ENCODE results near the gene ARID2. TPM values are rescaled to one million over a fixed set of nuclear protein-coding genes. Genes with fewer than 3 reads are reported as not detected.

ARID2 gene
- total RNA-seq, 1 donor from 2014 or later = 41.8 TPM

DNA sequence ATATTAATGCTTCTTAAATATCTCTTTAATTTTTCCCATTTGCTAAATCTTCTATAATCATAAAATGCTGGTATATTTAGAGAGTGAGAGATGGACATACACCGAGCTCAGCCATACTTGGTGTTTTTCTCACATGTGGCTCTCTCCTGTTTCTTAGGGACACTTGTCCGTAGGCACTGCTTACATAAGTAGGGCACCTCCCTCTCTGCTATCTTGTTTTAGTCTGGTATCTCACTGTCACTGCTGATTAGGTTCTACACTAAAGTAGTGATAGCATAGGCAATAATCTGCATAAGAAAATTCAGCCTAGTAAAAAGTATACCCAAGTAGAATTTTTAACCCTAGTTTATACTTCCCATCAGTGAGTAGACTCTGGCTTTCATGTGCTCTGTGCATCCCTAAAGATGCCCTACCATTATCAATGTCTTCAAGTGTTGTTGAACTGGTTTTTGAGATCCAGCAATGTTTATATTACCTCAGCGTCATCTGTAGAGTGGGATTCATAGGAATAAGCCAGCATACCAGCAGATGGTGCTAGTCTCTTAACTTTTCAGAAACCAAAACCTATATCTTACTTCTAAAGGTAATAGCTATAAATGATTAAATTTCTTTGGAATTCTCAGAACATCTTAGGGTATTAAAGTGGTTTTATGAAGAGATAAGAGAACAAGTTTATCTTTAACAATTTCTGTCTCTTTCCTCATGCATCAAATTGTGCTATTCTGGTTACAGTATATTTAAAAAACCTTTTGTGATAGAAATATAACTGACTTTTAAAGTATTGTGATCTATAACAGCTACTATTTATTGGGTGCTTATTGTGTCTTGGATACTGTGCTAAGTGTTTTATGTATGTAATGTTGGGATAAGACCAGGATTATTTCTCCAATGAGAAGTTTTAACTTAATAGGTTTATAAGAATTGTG is 32.9 kb downstream of the ARID2 start:
- peak; percentile 69 for DNase-seq (ENCODE audit: low read depth)

GRCh38 chr12:45763381-45763780 is 33.9 kb downstream of the ARID2 start:
- DNase-seq (ENCODE audit: low read depth) = no peak

- DNase-seq (ENCODE audit: low read depth) = no peak
Measured at GRCh38 chr12:45768194-45768593, 38.7 kb downstream of the ARID2 start.

DNA sequence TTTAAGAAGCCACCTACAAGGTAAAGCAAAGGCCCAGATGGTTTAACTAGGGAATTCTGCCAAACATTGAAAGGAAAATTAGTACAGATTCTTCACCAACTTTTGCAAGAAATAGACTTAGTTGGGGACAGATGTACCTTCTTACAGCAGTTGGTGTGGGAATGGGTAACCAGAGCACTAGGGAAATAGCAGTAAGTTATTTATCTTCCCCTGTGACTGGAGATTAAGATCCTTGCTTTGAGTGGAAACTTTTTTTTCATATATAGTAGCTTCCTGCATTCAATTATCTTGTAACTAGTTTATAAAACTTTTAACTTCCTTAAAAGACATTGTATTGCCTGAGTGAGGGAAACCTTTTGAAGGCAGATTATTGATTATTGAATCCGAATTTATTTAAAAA is 44.2 kb downstream of the ARID2 start:
- no peak for DNase-seq (ENCODE audit: low read depth)

- no peak for DNase-seq (ENCODE audit: low read depth)
Measured at GRCh38 chr12:45774508-45775162, 45.1 kb downstream of the ARID2 start.

DNA sequence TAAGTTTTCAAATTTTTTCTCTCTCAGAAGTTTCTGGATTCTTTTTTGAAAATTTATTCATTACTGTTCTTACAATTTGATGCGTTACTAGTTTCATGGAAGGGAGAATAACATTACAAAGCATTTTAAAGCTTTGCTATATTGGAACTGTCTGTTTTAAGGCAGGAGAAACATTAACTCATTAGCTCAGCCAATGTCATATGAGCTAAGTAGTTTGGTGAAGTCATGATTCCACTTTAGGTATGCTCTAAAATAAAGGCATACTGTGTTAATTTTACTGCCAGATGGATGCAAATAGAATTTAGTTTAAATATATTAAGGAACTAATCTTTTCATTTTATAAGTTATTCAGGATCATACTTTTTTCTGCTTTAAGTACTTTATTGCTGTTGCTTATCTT is 46.0 kb downstream of the ARID2 start:
- DNase-seq (ENCODE audit: low read depth) = peak; percentile 19

DNA sequence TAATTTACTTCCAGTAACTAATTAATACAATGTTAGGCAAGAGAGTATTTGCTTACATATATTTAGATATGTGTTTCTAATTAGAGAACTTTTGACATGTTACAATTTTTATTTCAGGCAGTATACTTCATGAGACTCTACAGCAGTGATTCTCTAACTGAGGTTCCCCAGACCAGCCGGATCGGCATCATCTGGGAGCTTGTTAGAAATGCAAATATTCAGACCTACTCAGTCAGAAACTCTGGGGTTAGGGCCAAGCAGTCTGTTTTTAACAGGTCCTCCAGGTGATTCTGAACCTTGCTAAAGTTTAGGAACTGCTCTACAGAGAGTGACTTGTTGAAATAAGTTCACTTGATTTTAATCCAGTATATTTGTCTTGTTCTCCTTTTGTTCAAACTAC is 46.5 kb downstream of the ARID2 start:
- DNase-seq (ENCODE audit: low read depth) = peak; percentile 22

- peak; percentile 78 for DNase-seq (ENCODE audit: low read depth)
Measured at GRCh38 chr12:45779936-45780335, 50.4 kb downstream of the ARID2 start.

- no peak for DNase-seq (ENCODE audit: low read depth)
Measured at GRCh38 chr12:45781080-45781479, 51.6 kb downstream of the ARID2 start.

- DNase-seq (ENCODE audit: low read depth) = no peak
Measured at GRCh38 chr12:45785315-45785714, 55.8 kb downstream of the ARID2 start.

GRCh38 chr12:45789025-45789424 is 59.5 kb downstream of the ARID2 start:
- DNase-seq (ENCODE audit: low read depth) = no peak

DNA sequence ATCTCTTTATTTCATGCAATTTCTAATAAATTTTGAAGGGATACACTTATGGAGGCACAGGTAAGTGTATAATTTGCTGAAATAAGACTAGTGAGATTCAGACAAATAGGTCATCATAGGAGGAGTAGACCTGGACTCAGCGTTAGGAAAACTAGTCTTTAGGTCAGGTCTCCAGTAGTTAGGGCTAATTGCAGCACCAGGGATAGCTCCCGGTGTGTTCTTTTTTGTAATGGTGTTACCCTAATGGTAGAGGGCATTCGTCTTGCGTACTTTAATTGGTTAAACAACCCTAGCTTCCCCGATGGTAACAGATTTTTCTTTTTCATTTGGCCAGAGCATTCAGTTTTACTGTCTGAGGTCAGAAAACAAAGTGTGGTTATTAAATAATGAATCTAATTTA is 64.9 kb downstream of the ARID2 start:
- no peak for DNase-seq (ENCODE audit: low read depth)

GRCh38 chr12:45801625-45802024 is 72.1 kb downstream of the ARID2 start:
- DNase-seq (ENCODE audit: low read depth) = no peak

GRCh38 chr12:45803111-45803510 is 73.6 kb downstream of the ARID2 start:
- no peak for DNase-seq (ENCODE audit: low read depth)

DNA sequence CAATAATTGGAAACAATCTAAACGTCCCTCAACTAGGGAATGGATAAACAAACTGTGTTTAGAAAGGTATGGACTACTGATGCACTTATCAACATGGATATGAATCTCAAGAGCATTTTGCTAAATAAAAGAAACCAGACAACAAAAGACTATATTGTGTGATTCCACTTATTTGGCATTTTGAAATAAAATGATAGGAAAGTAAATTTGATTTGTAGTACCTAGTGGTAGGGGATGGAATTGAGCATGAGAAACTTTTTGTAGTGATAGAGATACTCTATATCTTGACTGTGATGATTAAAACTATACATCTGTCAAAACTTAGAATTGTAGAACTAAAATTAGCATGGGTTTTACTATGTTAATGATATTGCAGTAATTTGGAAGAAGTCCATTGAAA is 87.1 kb downstream of the ARID2 start:
- no peak for DNase-seq (ENCODE audit: low read depth)

DNA sequence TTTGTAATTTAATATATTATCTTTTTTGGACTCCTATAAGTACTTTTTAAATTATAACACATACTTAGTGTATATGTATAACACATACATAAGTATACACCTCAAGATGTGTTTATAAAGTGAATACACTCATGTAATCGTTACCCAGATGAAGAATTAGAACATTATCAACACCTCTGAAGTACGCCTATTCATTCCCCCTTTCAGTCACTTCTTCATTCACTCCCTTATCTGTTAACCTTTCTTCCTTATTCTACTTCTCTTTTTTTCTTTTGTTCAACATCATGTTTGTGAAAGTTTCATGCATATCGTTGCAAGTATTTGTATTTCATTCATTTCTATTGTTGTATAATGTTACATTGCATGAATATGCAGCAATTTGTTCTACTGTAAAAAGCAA is 98.5 kb downstream of the ARID2 start:
- DNase-seq (ENCODE audit: low read depth) = no peak

GRCh38 chr12:45828402-45828801 is 98.9 kb downstream of the ARID2 start:
- no peak for DNase-seq (ENCODE audit: low read depth)

GRCh38 chr12:45831590-45831989 is 102.1 kb downstream of the ARID2 start:
- no peak for DNase-seq (ENCODE audit: low read depth)

- no peak for DNase-seq (ENCODE audit: low read depth)
Measured at GRCh38 chr12:45833401-45833800, 103.9 kb downstream of the ARID2 start.

- no peak for DNase-seq (ENCODE audit: low read depth)
Measured at GRCh38 chr12:45834809-45835208, 105.3 kb downstream of the ARID2 start.

DNA sequence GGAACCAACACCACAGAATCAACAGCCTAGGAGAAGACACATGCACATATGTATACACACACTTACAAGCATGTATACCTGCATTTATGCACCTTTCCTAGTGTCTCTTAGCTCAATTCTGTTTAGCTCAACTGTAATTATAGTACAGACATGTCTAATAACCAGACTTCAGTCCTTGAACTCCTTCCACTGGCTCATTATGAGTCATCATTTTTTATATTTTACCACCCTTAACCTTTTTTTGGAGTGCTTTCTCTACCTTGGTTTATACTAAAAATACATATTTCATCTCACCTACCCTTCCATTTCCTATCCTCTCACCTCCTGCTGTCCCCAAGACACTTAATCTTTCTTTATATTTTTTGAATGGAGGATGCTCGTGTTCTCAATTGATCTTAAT is 110.4 kb downstream of the ARID2 start:
- no peak for DNase-seq (ENCODE audit: low read depth)

DNA sequence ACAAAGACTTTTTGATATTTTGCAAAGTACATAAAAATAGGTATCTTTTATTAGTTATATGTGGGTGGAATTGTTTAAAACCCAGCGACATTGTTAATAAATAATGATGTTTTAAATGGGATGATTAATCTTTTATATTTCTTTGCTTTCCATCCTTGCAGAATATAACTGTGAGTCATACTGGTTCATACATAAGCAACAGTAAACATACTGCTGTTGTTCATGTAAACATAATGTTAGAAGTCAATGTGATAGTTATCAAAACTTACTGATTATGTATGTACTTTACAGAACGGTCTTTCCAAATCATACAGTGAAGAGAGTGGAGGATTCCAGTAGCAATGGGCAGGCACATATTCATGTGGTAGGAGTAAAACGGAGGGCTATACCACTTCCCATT is 119.8 kb downstream of the ARID2 start:
- no peak for DNase-seq (ENCODE audit: low read depth)

DNA sequence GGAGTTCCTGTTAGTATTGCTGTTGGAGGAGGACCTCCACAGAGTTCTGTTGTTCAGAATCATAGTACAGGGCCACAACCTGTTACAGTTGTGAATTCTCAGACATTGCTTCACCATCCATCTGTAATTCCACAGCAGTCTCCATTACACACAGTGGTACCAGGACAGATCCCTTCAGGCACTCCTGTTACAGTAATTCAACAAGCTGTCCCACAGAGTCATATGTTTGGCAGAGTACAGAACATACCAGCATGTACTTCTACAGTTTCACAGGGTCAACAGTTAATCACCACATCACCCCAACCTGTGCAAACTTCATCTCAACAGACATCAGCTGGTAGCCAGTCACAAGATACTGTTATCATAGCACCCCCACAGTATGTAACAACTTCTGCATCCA is 120.8 kb downstream of the ARID2 start:
- no peak for DNase-seq (ENCODE audit: low read depth)
